A673 (cell line): ENCODE results near the gene IBA57. TPM values are rescaled to one million over a fixed set of nuclear protein-coding genes. Genes with fewer than 3 reads are reported as not detected.

Experiments used
- BruUV-seq: library from RNA; stranded (reverse); fragments of 400-500 nt; replicated peaks from 2 replicates; lab custom pipeline; 2021; lab: Mats Ljungman, UMichigan
- CTCF ChIA-PET: fragments of 300-600 bp; sonication (Branson Sonifier 250); formaldehyde crosslinking; loops from one replicate; lab custom pipeline; 2022; ENCODE audit warnings: antibody characterized with exemption; lab: Charles Lee
- POLR2A ChIA-PET: fragments of 300-600 bp; sonication (Branson Sonifier 250); formaldehyde crosslinking; loops from one replicate; lab custom pipeline; 2022; ENCODE audit warnings: antibody characterized with exemption; ENCODE audit not compliant: low non-redundant PET; lab: Charles Lee
- DNase-seq: peaks from one replicate; pipeline ENCODE4 v3.0.0-alpha.2; 2015; ENCODE audit warnings: low spot score
- H3K27ac ChIP-seq: fragments of 200-600 bp; sonication (generic); 2 replicates; pipeline ENCODE4 v1.5.1; 2016; ENCODE audit warnings: mixed run types, low read depth, mild to moderate bottlenecking, mixed read lengths, antibody characterized with exemption, low read length; ENCODE audit not compliant: poor library complexity, severe bottlenecking
- H3K27me3 ChIP-seq: fragments of 200-600 bp; sonication (generic); replicated peaks from 2 replicates; pipeline ENCODE4 v1.6.1; 2017; ENCODE audit warnings: mixed run types, low read depth, mild to moderate bottlenecking, mixed read lengths, antibody characterized with exemption, low read length; ENCODE audit not compliant: insufficient read depth, poor library complexity
- H3K36me3 ChIP-seq: fragments of 200-600 bp; sonication (generic); 2 replicates; pipeline ENCODE4 v1.6.1; 2016; ENCODE audit warnings: mixed run types, mild to moderate bottlenecking, mixed read lengths, antibody characterized with exemption, low read length; ENCODE audit not compliant: insufficient read depth, poor library complexity, severe bottlenecking
- H3K4me1 ChIP-seq: fragments of 200-600 bp; sonication (generic); 2 replicates; pipeline ENCODE4 v1.6.1; 2017; ENCODE audit warnings: mixed run types, mild to moderate bottlenecking, mixed read lengths, antibody characterized with exemption, low read length; ENCODE audit not compliant: insufficient read depth, poor library complexity, severe bottlenecking
- H3K4me3 ChIP-seq: fragments of 200-600 bp; sonication (generic); 2 replicates; pipeline ENCODE4 v1.5.1; 2016; ENCODE audit warnings: low read depth, mixed run types, mild to moderate bottlenecking, mixed read lengths, low read length; ENCODE audit not compliant: poor library complexity, severe bottlenecking
- H3K9me3 ChIP-seq: fragments of 200-600 bp; sonication (generic); 2 replicates; pipeline ENCODE4 v1.6.1; 2016; ENCODE audit warnings: mixed run types, low read depth, mild to moderate bottlenecking, mixed read lengths, antibody characterized with exemption, low read length; ENCODE audit not compliant: poor library complexity, severe bottlenecking
- CTCF ChIP-seq: fragments of 300-800, 200-600 bp; sonication (generic); conservative IDR thresholded peaks from 2 replicates; pipeline ENCODE4 v1.5.1; 2017; ENCODE audit warnings: low read depth, mild to moderate bottlenecking, antibody characterized with exemption, low read length, moderate library complexity, mixed read lengths
- EZH2 ChIP-seq: fragments of 200-600 bp; sonication (generic); IDR thresholded peaks from 2 replicates; pipeline ENCODE4 v1.6.1; 2017; ENCODE audit warnings: borderline replicate concordance, low read depth, mild to moderate bottlenecking, mixed read lengths, antibody characterized with exemption, low read length; ENCODE audit not compliant: poor library complexity, severe bottlenecking
- intact Hi-C: fragments of 100-400 bp; cut with micrococcal nuclease; formaldehyde crosslinking; loops from one replicate; pipeline ENCODE4 v1.10.0; 2022; ENCODE audit not compliant: unreplicated experiment
- total RNA-seq: library from RNA; stranded (reverse); gene quantifications from 2 replicates; pipeline ENCODE4 v1.2.3, GENCODE V29; 2021

IBA57 gene
- total RNA-seq, 1 experiment from 2014 or later: 12.1 TPM

GRCh38 chr1:228224198-228225164 lies 58.9 kb downstream of the IBA57 start:
- H3K4me3 ChIP-seq: no peak overlapping the region
- CTCF ChIA-PET: no interaction called here
- H3K36me3 ChIP-seq: peaks cover 32% of the 10 kb centered on the region
- no peaks in the 10 kb centered on the region for H3K27me3 ChIP-seq
- TF ChIP-seq CTCF: no peak
- TF ChIP-seq EZH2: no peak
- POLR2A ChIA-PET: interaction anchor here (0.6 kb wide), 1 partner anchor 642 kb away, joined by 3 read pairs; no protein-coding TSS in a partner anchor
- H3K27ac ChIP-seq: no peak overlapping the region
- intact Hi-C loops: no loop called here
- no peak for DNase-seq
- H3K9me3 ChIP-seq: peaks cover 8% of the 10 kb centered on the region
- no TSS peak for BruUV-seq
- no peaks in the 10 kb centered on the region for H3K4me1 ChIP-seq

- no peak overlapping the region for H3K27ac ChIP-seq
- CTCF ChIA-PET: interaction anchor here (0.6 kb wide), 1 partner anchor 17 kb away, joined by 3 read pairs; no protein-coding TSS in a partner anchor
- no peak for DNase-seq
- peaks cover 8% of the 10 kb centered on the region for H3K9me3 ChIP-seq
- POLR2A ChIA-PET: interaction anchor here (0.6 kb wide), 1 partner anchor 643 kb away, joined by 3 read pairs; no protein-coding TSS in a partner anchor
- no peak for TF ChIP-seq EZH2
- no peak for TF ChIP-seq CTCF
- H3K4me3 ChIP-seq: no peak overlapping the region
- intact Hi-C loops: no loop called here
- BruUV-seq: no TSS peak
- no peaks in the 10 kb centered on the region for H3K27me3 ChIP-seq
- peaks cover 27% of the 10 kb centered on the region for H3K36me3 ChIP-seq
- H3K4me1 ChIP-seq: no peaks in the 10 kb centered on the region
Observed at GRCh38 chr1:228225165-228225710, 59.6 kb downstream of the IBA57 start.

GRCh38 chr1:228225740-228226139 lies 60.1 kb downstream of the IBA57 start:
- ChIA-PET POLR2A (no interaction called here), CTCF (interaction anchor here (0.6 kb wide), 1 partner anchor 17 kb away, joined by 3 read pairs; no protein-coding TSS in a partner anchor)
- intact Hi-C loops: no loop called here
- Histone ChIP-seq H3K27me3 (no peaks in the 10 kb centered on the region), H3K9me3 (peaks cover 8% of the 10 kb centered on the region), H3K27ac (no peak overlapping the region), H3K4me1 (no peaks in the 10 kb centered on the region), H3K36me3 (peaks cover 25% of the 10 kb centered on the region), H3K4me3 (no peak overlapping the region)
- no TSS peak for BruUV-seq
- DNase-seq: no peak
- TF ChIP-seq CTCF (no peak), EZH2 (no peak)
